ENCODE data around the gene PRKAB1. TPM values are rescaled to one million over a fixed set of nuclear protein-coding genes. Genes with fewer than 3 reads are reported as not detected.
"Not testable (repeated sequence)": the region's sequence is repeated elsewhere in the genome, so short reads cannot be mapped to it uniquely, and the experiment has no call there.

Gene PRKAB1
- total RNA-seq, 1 experiment from 2014 or later = 10.9 TPM

DNA sequence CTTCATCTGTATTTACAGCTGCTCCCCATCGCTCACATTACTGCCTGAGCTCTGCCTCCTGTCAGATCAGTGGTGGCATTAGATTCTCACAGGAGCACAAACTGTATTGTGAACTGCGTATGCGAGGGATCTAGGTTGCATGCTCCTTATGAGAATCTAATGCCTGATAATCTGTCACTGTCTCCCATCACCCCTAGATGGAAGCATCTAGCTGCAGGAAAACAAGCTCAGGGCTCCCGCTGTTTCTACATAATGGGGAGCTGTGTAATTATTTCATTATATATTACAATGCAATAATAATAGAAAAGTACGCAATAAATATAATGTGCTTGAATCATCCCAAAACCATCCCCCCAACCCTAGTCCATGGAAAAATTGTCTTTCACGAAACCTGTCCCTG is 9.8 kb upstream of the PRKAB1 start:
- in situ Hi-C loops (cut with HindIII; ENCODE audit: low pct_unique_long_range_greater_than_20kb, low sequenced_read_pairs); DNase-seq (ENCODE audit: low read depth, low spot score): not testable (repeated sequence)

GRCh38 chr12:119659289-119659897 is 8.5 kb upstream of the PRKAB1 start:
- in situ Hi-C loops (cut with HindIII; ENCODE audit: low pct_unique_long_range_greater_than_20kb, low sequenced_read_pairs) = no loop called here
- DNase-seq (ENCODE audit: low read depth, low spot score) = peak; percentile 62

DNA sequence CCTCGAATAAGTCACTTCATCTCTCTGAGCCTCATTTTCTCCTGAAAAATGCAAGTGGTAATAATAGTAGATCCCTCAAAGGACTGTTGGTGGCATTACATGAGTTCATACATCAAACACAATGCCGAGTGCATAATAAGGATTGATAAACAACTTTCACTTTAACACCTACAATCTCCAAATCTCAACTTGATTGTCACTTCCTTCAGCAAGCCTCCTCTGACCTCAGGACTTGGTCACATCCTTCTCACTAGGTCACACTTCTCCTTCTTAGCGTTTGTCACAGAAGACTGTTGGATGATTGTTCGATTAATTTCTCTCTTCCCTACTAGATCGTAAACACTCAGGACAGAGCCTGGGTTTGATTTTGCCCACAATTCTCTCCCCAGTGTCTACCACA is 7.9 kb upstream of the PRKAB1 start:
- no peak for DNase-seq (ENCODE audit: low read depth, low spot score)
- in situ Hi-C loops (cut with HindIII; ENCODE audit: low pct_unique_long_range_greater_than_20kb, low sequenced_read_pairs) = no loop called here

GRCh38 chr12:119661882-119662281 is 6.1 kb upstream of the PRKAB1 start:
- in situ Hi-C loops (cut with HindIII; ENCODE audit: low pct_unique_long_range_greater_than_20kb, low sequenced_read_pairs) = no loop called here
- DNase-seq (ENCODE audit: low read depth, low spot score) = no peak

- DNase-seq (ENCODE audit: low read depth, low spot score) = no peak
- in situ Hi-C loops (cut with HindIII; ENCODE audit: low pct_unique_long_range_greater_than_20kb, low sequenced_read_pairs) = no loop called here
Measured at GRCh38 chr12:119664642-119665041, 3.3 kb upstream of the PRKAB1 start.

DNA sequence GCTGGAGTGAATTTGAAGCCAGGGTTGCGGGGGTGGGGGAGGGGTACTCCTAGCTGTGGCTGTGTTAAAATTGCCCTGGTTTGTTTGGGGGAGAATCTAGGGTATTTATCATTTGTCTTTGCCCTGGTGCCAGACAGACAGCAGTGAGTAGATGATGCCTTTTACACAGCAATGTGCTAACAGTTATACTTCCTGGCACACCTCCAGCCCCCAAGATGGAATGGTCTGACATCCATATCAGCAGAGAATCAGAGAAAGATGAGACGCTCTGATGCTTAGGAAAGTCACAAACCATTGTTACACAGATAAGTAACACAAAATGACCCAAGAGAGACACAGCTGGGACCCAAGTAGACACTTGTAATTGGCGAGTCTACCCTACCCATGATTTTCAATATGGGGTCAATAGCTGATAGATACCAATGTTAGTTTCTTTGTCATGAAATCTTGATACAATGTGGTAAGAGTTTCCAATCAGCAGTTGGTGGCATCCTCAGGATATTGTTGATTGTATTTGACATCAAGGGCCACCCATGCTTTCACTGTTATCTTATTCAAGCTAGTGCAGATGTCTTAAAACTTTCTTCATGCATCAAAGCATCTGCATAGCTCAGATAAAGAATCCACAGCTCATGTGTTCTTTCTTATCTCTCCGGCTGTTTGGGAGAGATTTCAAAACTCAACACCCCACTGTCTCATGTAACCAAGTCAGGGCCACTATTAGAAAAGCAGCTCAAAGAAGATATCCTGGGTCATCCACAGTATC is 2.6 kb upstream of the PRKAB1 start:
- no peak for DNase-seq (ENCODE audit: low read depth, low spot score)
- in situ Hi-C loops (cut with HindIII; ENCODE audit: low pct_unique_long_range_greater_than_20kb, low sequenced_read_pairs) = no loop called here

- no peak for DNase-seq (ENCODE audit: low read depth, low spot score)
- in situ Hi-C loops (cut with HindIII; ENCODE audit: low pct_unique_long_range_greater_than_20kb, low sequenced_read_pairs) = no loop called here
Measured at GRCh38 chr12:119666226-119666795, 1.6 kb upstream of the PRKAB1 start.

DNA sequence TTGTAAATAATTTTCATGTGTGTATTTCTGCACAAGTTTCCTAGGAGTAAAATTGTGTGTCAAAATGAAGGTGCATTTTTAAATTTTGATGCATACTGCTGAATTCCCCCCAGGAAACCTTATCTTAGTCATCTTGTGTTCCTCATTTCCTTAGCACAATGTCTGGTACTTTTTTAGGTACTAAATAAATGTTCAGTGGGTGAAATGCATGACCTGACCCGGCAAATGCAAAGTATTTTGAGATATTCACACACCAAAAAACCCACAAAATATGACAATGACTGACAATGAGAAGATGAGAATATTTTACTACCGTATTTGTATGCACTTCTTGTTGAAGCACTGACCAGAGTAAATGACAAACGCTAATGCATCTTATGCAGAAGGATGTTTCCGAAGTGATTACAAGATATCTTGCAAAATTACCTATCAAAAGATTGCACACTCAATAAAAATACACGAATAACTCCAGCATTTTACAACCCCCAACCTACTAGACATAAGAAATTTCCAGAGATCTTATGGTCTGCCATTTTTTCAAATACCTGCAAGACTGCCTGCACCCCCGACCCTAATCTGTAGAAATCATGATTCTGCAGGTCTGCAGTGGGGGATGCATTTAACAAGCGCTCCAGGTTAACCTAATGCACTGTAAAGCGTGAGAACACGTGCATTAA is 895 bp upstream of the PRKAB1 start:
- in situ Hi-C loops (cut with HindIII; ENCODE audit: low pct_unique_long_range_greater_than_20kb, low sequenced_read_pairs) = no loop called here
- DNase-seq (ENCODE audit: low read depth, low spot score) = no peak

DNA sequence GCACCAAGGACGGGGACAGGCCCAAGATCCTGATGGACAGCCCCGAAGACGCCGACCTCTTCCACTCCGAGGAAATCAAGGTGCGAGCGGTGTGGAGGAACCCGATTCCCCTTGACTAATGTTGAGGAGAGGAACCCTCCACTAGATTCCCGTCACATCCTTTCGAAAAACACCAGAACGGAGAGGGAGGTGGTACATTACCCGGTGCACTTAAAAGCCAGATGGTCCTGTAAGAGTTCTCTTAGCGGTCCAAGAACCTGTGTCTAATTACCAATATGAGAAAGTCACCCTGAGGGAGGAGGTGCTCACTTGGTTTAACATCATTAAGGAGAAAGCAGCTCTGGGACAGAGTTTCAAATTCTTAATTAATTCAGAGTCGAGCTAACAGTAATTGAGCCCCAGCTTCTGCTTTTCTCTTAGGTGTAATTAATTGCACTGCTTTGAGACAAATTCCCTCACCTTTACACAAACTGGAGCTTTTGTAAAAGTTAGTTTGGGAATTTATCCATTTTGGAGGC is 450 bp downstream of the PRKAB1 start:
- DNase-seq (ENCODE audit: low read depth, low spot score) = no peak
- in situ Hi-C loops (cut with HindIII; ENCODE audit: low pct_unique_long_range_greater_than_20kb, low sequenced_read_pairs) = no loop called here

DNA sequence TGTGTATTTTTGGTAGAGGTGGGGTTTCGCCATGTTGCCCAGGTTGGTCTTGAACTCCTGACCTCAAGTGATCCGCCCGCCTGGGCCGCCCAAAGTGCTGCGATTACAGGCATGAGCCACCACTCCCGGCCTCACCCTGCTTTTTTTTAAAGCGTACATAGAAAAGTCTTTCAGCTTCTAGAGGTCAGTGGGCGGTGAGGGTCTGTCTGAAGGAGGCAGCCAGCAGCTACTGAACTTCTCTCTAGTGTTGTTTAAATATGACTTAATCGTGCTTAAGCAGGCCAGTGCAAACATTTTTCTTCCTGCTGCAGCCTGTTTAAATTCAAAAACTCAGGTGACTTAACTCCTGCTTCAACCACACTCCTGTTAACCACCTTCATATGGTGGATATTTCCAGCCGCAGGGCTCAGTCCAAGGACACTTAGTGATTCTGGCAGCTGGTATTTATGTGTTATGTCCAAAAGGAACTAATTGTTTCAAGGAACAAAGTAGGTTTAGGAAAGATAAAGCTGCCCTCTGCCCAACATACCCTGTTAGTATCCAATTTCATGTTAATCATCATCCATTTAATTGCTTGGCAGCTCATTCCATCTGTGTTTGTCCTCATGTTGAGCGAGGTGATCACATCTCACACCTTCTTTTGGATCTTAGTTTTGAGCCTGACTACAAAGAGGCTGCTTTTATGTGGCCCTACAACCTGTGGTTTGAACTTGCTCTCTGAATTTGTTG is 2.0 kb downstream of the PRKAB1 start:
- DNase-seq (ENCODE audit: low read depth, low spot score) = no peak
- in situ Hi-C loops (cut with HindIII; ENCODE audit: low pct_unique_long_range_greater_than_20kb, low sequenced_read_pairs) = no loop called here

GRCh38 chr12:119671070-119671469 is 3.1 kb downstream of the PRKAB1 start:
- in situ Hi-C loops (cut with HindIII; ENCODE audit: low pct_unique_long_range_greater_than_20kb, low sequenced_read_pairs) = no loop called here
- DNase-seq (ENCODE audit: low read depth, low spot score) = no peak

DNA sequence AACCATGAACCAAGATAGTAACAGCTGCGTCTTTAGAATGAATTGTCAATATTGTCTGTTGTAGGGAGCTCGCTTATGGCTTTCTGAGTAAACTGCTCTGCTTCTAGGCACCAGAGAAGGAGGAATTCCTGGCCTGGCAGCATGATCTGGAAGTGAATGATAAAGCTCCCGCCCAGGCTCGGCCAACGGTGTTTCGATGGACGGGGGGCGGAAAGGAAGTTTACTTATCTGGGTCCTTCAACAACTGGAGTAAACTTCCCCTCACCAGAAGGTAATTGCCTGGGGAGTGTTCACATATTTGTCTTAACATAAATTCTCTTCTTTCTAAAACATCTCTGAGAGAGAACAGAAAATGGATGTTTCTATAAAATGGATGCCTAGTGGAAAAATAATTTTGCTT is 4.3 kb downstream of the PRKAB1 start:
- no peak for DNase-seq (ENCODE audit: low read depth, low spot score)
- in situ Hi-C loops (cut with HindIII; ENCODE audit: low pct_unique_long_range_greater_than_20kb, low sequenced_read_pairs) = no loop called here

DNA sequence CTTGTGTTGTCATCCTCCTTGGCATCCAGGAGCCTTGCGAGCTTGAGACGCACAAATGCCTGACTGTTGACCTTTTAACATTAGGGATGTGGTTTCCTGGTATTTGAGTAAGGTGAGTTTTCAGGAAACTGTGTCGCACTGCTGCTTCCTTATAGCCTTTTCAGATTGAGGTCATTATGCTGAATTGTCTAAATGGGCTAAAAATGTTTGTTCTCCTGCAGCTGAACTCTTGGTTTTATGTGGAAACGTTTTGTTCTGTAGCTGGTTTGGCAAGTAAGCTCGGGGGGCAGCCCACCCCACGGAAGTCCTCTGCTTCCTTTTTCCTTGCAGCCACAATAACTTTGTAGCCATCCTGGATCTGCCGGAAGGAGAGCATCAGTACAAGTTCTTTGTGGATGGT is 5.7 kb downstream of the PRKAB1 start:
- in situ Hi-C loops (cut with HindIII; ENCODE audit: low pct_unique_long_range_greater_than_20kb, low sequenced_read_pairs) = no loop called here
- no peak for DNase-seq (ENCODE audit: low read depth, low spot score)

GRCh38 chr12:119674560-119674959 is 6.6 kb downstream of the PRKAB1 start:
- no peak for DNase-seq (ENCODE audit: low read depth, low spot score)
- in situ Hi-C loops (cut with HindIII; ENCODE audit: low pct_unique_long_range_greater_than_20kb, low sequenced_read_pairs) = no loop called here

- in situ Hi-C loops (cut with HindIII; ENCODE audit: low pct_unique_long_range_greater_than_20kb, low sequenced_read_pairs) = no loop called here
- DNase-seq (ENCODE audit: low read depth, low spot score) = peak; percentile 45
Measured at GRCh38 chr12:119676022-119676421, 8.1 kb downstream of the PRKAB1 start.

DNA sequence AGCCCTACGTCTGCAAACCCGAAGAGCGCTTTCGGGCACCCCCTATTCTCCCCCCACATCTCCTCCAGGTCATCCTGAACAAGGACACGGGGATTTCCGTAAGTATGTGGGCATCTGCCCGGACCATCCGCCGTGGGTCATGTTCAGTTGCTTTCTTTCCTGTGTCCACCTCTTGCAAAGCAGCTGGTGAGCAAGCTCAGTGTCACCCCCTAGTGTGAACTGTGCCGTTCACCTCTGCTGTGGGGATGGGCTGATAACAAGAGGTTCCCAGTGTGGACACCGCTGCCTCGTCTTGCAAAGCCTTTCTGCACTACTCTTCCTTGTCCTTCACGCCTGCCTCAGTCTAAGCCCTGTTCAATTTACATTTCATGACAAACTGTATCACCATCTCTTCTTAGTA is 8.6 kb downstream of the PRKAB1 start:
- DNase-seq (ENCODE audit: low read depth, low spot score) = no peak
- in situ Hi-C loops (cut with HindIII; ENCODE audit: low pct_unique_long_range_greater_than_20kb, low sequenced_read_pairs) = no loop called here

DNA sequence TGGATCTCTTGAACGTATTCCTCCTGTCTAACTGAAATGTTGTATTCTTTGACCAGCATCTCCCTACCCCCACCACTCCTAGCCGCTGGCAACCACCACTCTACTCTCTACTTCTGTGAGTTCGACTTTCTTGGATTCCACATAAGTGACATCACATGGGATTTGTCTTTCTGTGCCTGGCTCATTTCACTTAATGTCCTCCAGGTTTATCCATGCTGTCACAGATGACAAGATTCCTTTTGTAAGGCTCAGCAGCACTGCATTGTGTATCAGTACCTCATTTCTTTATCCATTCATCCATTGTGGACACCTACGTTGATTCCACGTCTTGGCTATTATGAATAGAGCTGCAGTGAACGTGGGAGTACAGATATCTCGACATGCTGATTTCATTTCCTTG is 10.5 kb downstream of the PRKAB1 start:
- DNase-seq (ENCODE audit: low read depth, low spot score) = no peak
- in situ Hi-C loops (cut with HindIII; ENCODE audit: low pct_unique_long_range_greater_than_20kb, low sequenced_read_pairs) = no loop called here

GRCh38 chr12:119679081-119679480 is 11.1 kb downstream of the PRKAB1 start:
- in situ Hi-C loops (cut with HindIII; ENCODE audit: low pct_unique_long_range_greater_than_20kb, low sequenced_read_pairs) = no loop called here
- DNase-seq (ENCODE audit: low read depth, low spot score) = no peak

Measured in SK-MEL-5 (cell line).